ENCODE results near the gene GJC3.
A peak's percentile ranks its signal among the peaks of the same experiment; 100 is the strongest.
"Not testable (repeated sequence)": the region's sequence is repeated elsewhere in the genome, so short reads cannot be mapped to it uniquely, and the experiment has no call there.

GJC3 gene, protein sequence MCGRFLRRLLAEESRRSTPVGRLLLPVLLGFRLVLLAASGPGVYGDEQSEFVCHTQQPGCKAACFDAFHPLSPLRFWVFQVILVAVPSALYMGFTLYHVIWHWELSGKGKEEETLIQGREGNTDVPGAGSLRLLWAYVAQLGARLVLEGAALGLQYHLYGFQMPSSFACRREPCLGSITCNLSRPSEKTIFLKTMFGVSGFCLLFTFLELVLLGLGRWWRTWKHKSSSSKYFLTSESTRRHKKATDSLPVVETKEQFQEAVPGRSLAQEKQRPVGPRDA
- total RNA-seq = 0.04 to 0.06 reads per million in 2 experiments

DNA sequence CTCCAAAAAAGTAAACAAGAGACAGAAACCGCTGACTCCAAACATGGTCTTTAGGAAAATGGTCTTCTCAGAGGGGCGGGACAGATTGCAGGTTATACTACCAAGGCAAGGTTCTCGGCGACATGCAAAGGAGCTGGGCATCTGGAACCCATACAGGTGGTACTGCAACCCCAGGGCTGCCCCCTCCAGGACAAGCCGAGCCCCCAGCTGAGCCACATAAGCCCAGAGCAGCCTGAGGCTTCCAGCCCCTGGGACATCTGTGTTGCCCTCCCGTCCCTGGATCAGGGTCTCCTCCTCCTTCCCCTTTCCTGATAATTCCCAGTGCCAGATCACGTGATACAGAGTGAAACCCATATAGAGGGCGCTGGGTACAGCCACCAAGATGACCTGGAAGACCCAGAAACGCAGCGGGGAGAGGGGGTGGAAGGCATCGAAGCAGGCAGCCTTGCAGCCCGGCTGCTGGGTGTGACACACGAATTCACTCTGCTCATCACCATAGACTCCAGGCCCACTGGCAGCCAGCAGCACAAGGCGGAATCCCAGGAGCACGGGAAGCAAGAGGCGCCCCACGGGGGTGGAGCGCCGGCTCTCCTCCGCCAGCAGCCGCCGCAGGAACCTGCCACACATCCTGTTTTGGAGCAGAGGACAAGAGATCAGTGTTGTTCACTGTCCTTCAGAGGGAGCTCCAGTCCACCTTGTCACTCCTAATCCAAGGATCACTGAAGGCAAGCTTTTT is at the start of gene GJC3:
GJC3 (minus strand) TSS at position 627 of the 736 bp plus-strand sequence; CDS start at position 627, 0 bp downstream.
- peak; percentile 16 for DNase-seq (ENCODE audit: low read depth)

DNA sequence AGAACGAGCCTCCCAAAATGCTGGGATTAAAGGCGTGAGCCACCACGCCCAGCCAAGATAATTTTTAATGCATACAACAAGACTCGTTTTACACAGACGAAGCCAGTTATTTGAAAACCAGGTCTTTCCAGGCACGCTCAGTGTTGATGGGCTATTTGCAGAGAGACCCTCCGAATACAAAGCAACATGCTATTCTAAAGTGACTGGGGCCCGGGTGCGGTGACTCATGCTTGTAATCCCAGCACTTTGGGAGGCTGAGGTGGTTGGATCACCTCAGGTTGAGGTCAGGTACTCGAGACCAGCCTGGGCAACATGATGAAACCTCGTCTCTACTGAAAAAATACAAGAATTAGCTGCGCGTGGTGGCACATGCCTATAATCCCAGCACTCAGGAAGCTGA is 47.2 kb upstream of the GJC3 start:
- DNase-seq (ENCODE audit: low read depth) = no peak

DNA sequence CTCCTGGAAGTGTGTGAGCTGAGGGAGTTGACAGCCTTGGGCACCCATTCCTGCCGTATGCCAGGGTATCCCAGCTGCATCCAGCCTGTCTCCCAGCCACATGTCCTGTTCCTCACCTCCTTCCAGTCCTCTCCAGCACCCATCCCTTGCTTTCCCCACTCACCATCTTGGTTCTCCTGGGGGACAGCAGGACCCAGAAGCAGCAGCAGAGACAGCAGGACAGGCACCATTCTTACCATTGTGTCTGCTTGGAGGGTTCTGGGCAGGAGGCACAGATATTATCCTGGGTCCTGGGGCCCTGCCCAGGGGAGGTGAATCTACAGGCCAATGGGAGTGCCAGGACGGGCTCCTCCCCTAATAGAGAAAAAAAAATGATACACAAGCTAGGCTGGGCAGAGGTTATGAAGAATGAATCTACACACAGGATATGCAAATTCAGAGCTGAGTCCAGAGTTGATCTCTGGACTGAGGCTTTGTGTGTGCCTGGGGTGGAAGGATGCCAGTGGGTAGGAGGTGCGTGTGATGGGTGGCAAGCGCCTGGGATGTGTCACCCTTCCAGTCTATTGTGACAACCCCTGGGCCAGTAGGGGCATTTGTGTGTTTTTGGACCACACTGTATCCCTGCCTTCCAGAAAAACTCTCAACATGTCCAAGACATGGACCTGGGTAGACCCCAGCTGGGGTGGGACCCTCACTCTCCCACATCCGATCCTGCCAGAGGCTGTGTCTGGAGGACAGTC is 46.5 kb upstream of the GJC3 start, which contains the start of gene AZGP1:
AZGP1 (minus strand) TSS at position 250 of the 740 bp plus-strand sequence; CDS start at position 239, 11 bp downstream.
- no peak for DNase-seq (ENCODE audit: low read depth)

DNA sequence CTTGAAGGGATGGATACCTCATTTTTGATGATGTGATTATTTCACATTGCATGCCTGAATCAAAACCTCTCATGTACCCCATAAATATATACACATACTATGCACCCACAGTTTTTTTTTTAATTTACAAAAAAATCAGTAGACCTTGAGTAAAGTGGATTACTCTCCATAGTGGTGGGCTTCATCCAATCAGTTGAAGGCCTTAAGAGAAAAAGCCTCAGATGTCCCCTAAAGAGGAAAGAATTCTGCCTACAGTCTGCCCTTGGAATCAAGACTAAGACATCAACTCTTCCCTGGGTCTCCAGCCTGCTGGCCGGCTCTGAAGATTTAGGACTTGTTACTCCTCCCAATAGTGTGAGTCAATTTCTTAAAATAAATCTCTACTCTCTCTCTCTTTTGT is 45.3 kb upstream of the GJC3 start:
- no peak for DNase-seq (ENCODE audit: low read depth)

DNA sequence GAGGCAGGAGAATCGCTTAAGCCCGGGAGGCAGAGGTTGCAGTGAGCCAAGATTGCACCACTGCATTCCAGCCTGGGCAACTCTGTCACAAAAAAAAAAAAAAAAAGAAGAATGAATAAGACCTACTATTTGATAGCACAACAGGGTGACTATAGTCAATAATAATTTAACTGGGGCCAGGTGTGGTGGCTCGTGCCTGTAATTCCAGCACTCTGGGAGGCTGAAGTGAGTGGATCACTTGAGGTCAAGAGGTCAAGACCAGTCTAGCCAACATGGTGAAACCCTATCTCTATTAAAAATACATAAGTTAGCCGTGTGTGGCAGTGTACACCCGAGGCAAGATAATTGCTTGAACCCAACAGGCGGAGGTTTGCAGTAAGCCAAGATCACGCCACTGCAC is 44.4 kb upstream of the GJC3 start:
- DNase-seq (ENCODE audit: low read depth) = not testable (repeated sequence)

DNA sequence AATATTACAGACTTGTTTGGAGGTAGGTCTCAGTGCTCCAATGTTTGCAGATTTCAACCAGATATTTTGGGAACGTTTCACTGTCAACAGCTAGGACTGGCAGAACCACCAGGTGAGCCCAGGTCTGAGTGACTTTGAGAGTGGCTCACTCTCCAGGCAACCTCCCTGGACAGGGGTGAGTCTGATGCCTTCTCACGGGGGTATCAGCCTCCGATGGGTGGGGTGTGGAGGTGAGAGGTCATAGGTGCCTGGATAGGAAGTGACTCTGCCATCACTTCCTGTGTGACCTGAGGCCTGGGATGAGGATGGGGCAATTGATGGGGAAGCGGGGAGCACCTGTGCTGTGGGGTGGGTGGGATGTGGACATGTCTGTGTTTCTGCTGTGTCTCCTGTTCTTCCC is 41.8 kb upstream of the GJC3 start:
- DNase-seq (ENCODE audit: low read depth) = no peak

DNA sequence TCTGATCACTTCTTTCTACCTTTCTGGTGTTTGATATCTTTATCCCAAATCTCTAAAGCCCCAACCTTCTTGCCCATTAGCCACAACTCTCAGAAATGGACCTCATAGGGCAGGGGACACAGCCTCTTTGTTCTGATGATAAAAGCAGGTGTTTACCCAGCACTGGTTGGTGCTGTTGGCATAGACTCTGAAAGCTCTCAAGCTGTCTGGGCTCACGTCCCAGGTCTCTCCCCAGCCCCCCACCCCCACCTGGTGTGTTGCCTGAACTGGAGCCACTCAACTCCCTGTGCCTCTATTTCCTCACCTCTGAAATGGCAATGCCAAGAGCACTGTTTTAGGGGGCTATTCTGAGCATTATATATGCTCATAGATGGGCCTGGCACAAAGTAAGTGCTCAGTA is 40.4 kb upstream of the GJC3 start:
- not testable (repeated sequence) for DNase-seq (ENCODE audit: low read depth)

DNA sequence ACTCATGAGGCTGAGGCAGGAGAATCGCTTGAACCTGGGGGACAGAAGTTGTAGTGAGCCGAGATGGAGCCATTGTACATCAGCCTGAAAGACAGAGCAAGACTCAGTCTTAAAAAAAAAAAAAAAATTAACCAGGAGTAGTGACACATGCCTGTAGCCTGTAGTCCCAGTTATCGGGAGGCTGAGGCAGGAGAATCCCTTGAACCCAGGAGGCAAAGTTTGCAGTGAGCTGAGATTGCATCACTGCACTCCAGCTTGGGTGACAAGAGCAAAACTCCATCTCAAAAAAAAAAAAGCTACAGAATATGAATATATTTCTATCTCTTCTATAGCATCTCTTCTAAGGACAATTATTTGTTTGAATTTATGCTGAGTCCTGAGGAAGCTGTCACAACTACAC is 39.9 kb upstream of the GJC3 start:
- no peak for DNase-seq (ENCODE audit: low read depth)

DNA sequence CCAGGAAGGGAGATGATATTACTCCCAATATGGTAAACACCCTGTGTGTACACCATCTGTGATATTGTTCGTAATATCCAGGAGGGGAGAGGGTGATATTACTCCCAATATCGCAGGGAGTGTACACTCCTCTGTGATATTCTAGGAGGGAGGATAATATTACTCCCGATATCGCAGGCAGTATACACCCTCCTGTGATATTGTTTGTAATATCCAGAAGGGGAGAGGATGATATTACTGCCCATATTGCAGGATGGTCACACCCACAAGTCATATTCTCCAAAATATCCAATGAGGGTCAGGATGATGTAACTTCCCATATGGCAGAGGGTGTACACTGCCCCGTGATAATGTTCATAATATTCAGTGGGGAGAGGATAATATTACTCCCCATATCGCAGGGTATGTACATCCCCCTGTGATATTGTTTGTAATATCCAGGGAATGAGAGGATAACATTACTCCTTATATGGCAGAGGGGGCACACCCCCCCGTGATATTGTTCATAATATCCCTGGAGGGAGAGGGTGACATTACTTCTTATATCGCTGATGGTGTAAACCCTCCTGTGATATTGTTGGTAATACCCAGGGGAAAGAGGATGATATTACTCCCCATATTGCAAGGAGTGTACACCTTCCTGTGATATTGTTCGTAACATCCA is 29.3 kb upstream of the GJC3 start:
- no peak for DNase-seq (ENCODE audit: low read depth)

DNA sequence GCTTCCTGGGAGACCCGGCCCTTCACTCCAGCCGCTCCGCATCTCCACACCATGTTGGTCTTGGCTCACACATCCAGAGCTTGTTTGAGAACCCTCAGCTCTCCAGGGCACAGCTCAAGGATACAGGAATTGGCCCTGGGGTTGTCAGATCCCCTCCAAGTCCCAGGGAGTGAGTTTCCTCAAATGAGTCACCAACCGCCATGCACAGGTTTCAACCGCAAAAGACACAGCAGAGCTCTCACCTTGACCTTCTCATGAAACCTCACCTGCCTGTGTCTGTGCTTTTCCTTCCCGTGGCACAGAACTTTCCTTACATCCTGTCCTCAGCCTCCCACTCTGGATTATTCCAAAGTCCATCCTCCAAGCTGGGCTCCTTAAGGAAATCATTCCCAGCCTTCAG is 25.8 kb upstream of the GJC3 start:
- no peak for DNase-seq (ENCODE audit: low read depth)

DNA sequence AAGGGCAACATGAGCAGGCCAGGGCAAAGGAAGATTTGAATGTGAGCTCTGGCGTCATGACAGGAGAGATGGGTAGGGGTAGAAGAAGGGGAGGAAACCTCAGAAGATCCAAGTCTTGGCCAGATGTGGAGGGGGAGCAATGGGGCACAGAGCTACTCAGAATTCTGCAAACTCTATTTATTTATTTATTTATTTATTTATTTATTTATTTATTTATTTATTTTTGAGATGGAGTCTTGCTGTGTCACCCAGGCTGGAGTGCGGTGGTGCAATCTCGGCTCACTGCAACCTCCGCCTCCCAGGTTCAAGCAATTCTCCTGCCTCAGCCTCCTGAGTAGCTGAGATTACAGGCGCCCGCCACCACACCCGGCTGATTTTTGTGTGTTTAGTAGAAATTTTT is 25.2 kb upstream of the GJC3 start:
- not testable (repeated sequence) for DNase-seq (ENCODE audit: low read depth)

DNA sequence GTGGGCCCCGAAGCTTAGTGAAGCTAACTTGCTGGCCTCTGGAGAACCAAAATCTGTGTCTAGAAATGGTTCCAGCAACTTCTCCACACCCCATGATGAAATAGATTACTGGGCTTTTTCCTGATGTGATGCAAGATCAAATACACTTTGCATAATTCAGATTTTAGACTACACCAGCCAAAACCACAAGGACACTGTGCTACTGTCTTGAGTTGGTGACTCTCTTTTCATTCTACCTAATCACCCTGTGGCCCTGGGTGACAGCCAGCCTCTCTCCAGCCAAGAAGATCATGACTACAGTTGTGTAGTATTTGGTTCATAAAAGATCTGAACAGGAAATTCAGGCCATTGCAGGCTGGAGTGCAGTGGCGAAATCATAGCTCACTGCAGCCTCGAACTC is 24.2 kb upstream of the GJC3 start:
- no peak for DNase-seq (ENCODE audit: low read depth)

DNA sequence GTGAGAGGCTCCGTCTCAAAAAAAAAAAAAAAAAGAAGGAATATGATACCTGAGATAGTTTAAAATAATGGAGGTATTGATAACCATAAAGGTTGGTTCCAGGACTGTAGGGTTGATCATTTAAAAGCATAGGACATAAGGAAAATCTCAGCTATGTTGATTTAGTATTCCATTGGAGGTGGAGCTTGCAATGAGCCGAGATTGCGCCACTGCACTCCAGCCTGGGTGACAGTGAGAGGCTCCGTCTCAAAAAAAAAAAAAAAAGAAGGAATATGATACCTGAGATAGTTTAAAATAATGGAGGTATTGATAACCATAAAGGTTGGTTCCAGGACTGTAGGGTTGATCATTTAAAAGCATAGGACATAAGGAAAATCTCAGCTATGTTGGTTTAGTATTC is 23.2 kb upstream of the GJC3 start:
- not testable (repeated sequence) for DNase-seq (ENCODE audit: low read depth)

DNA sequence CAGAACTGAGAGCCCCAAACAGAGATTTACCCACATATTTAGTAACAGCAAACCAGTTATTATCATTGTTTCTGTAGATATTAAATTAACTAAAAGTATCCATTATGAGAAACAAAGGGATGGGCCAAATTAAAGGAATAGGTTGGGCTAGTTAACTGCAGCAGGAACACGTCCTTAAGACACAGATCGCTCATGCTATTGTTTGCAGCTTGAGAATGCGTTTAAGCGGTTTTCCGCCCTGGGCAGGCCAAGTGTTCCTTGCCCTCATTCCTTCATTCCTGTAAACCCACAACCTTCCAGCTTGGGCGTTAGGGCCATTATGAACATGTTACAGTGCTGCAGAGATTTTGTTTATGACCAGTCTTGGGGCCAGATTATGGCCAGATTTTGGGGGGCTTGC is 21.4 kb upstream of the GJC3 start:
- not testable (repeated sequence) for DNase-seq (ENCODE audit: low read depth)

DNA sequence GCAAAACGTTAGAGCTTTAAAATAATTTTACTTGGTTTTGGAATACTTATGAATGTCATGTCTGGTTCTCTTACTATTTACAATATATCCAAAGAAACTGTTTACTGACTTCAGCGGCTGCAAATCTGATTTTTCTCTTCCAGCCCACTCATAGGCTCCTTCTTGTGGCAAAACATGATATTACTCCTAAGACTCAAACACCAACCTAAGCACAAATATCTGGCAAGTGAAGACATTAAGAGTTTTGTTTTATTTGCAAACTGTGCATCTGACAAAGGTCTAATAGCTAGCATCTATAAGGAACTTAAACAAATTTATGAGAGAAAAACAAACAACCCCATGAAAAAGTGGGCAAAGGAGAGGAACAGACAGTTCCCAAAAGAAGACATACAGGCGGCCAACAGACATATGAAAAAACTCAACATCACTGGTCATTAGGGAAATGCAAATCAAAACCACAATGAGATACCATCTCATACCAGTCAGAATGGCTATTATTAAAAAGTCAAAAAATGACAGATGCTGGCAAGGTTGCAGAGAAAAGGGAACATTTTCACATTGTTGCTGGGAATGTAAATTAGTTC is 20.3 kb upstream of the GJC3 start:
- DNase-seq (ENCODE audit: low read depth) = no peak

DNA sequence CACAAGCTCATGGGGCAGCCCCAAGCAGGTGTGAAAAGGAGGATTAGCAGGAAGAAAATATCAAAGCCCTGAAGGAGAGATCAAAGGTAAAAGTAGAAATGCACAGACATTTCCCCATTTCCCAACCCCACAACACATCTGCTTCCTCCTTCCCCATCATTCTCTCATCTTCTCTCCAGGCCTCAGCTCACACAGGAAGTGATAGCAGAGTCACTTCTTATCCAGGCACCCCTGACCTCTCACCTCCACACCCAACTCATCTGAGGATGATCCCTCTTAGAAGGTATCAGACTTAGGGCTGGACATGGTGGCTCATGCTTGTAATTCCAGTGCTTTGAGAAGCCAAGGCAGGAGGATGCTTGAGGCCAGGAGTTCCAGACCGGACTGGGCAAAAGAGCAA is 18.2 kb upstream of the GJC3 start:
- DNase-seq (ENCODE audit: low read depth) = no peak

DNA sequence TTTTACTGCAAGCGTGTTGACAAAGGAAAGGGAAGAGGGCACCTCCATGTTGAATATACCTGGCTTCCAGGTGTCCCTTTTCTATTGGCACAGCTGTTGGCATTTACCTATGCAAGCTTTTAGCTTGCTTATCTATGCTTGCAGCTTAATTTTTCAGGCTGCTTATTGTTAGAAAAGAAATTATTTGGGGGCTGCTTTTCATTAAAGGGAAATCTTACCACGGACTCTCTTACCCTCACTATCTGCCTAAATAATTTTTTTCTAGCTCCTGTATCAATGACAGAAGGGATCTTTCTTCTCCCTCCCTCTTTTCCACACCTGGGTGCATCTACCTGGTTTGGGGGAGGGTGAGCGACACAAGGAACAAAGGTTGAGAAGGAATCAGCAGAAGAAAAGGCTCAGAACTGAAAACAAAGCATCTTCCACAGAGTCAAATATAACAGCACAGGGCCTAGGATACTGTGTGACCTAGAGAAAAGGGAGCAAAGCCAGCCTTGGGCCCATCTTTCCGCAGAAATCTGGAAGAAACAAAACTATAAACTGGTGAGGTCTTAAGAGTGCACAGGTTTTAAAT is 15.2 kb upstream of the GJC3 start:
- no peak for DNase-seq (ENCODE audit: low read depth)

DNA sequence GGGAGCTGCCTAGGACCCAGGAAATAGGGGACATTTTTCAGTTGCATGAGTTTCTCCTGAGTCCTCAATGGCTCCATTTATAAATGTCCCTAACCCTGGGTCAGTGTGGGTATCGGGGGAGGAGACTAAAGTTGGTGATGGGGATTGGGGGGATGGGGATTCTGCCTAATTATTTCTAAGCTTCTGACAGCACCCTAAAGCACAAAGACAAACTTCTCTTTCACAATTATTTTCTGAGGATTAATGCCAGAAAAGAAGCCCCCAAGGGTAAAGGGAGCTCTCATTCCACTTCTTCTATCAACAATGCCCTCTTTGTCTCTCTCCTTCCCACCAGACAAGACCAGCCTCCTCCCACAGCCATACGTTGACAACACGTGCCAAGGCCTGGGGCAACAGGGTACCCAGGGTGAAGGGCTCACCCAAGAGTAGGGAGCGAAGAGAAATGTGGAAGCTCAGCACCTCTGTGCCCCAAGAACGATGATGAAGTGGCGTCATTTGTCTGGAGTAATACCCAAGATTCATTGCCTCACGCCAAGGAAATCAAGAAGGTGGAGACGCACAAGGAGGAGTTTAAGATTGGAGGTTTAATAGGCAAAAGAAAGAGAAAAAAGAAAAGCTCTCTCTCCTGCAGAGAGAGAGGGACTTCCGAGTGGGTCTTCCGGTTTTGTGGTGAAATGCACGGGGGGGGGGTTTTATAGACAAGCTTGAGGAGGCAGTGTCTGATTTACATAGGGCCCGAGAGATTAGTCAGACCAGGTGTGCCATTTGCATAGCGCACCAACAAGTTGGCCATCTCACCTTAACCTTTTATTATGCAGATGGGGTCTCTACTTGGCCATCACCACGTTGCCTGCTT is 14.4 kb upstream of the GJC3 start:
- DNase-seq (ENCODE audit: low read depth) = no peak

DNA sequence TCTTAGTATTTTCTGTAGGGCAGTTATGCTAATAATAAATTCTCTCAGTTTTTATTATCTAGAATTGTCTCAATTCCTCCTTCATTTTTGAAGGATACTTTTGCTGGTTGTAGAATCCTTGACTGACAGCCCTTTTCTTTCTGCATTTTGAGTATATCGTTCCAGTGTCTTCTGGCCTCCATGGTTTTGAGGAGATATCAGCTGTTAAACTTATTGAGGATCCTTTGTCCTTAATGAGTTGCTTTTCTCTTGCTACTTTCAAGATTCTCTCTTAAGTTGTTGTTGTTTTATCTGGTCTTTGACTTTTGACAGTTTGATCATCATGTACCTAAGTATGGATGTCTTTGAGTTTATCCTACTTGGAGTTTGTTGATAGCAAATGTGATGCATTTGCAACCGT is 8.9 kb upstream of the GJC3 start:
- DNase-seq (ENCODE audit: low read depth) = no peak

DNA sequence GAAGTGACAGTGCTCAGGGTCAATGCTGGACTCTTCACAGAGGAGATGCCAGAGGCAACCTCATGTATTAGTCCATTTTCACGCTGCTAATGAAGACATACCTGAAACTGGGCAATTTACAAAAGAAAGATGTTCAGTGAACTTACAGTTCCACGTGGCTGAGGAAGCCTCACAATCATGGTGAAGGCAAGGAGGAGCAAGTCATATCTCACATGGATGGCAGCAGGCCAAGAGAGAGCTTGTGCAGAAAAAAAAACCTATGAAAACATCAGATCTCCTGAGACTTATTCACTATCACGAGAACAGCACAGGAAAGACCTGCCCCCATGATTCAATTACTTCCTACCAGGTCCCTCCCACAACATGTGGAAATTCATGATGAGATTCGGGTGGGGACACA is 5.6 kb upstream of the GJC3 start:
- DNase-seq (ENCODE audit: low read depth) = not testable (repeated sequence)

DNA sequence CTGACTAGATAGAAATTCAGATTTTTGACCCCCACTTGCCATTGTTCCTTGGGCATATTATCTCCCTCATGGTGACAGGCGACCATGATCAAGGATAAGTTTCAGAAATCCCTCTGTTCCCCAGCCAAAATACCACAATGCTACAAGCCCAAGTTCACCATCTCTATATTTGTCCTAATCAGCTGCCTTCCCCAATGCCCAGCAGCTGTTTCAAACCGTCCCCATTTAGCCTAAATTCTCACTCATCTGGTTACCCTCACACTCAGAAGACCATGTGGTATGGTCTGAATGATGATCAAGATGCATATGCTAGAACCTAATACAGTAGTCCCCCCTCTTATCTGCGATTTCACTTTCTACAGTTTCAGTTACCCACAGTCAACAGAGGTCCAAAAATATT is 956 bp upstream of the GJC3 start:
- no peak for DNase-seq (ENCODE audit: low read depth)
